ENCODE measurements around the gene WHRN.

WHRN gene

GRCh38 chr9:114374936-114375335, 130.3 kb downstream of the WHRN start:
- DNase-seq: no peak

DNA sequence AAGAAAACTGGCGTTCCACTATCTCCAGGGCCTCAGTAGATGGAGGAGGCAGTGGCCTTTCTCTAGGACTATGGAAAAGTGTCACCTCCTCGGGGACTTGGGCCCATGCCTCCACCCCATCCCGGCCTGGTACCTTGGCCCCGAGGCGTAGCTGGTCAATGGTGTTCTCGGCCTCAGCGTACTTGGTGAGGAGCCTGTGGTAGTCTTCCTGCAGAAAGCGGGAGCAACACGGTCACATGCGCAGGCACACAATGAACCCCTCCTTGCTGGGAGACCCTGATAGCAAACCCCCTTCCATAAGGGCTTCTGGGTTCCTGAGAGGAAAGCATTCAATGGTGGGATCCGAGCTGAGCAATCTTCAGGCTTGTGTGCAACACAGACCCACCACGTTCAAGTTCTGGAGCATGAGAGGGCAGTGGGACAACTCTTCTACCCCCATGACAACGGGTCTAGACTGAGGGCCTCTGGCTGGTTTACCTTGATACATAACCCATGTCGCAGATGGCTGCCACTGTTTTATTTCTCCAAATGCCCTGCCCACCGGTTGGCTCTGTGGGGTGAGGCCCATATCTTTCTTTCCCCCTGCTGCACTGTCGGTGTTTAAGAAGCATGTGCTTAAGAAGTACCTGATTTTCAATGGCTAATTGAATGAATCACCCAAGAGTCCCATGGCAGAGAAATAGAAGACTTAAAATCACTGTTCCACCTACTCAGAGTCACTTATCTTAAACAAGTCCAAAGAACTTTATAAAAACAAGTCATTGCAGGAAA, 131.1 kb downstream of the WHRN start:
- no peak for DNase-seq

- no peak for DNase-seq
These were observed 132.3 kb downstream of the WHRN start for GRCh38 chr9:114372921-114373448.

- no peak for DNase-seq
These were observed 133.0 kb downstream of the WHRN start for GRCh38 chr9:114371973-114372917.

- no peak for DNase-seq
These were observed 133.8 kb downstream of the WHRN start for GRCh38 chr9:114371343-114371944.

DNA sequence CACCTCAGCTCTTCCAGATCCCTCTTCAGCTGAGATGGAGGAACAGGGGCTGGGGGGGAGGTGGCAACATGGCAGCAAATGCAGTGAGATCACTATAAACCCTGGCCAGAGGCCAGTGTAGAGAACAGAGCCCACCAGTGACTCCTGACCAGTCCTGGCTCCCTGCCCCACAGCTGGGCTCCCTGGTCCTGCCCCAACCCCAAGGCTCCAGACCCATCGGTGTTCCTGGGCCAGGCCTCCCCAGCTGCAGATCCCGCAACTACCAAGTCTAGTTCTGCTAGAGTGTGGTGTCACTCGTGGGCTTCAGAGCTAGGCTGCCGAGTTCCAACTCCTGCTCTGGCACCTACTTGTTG, 134.3 kb downstream of the WHRN start:
- DNase-seq: no peak

DNA sequence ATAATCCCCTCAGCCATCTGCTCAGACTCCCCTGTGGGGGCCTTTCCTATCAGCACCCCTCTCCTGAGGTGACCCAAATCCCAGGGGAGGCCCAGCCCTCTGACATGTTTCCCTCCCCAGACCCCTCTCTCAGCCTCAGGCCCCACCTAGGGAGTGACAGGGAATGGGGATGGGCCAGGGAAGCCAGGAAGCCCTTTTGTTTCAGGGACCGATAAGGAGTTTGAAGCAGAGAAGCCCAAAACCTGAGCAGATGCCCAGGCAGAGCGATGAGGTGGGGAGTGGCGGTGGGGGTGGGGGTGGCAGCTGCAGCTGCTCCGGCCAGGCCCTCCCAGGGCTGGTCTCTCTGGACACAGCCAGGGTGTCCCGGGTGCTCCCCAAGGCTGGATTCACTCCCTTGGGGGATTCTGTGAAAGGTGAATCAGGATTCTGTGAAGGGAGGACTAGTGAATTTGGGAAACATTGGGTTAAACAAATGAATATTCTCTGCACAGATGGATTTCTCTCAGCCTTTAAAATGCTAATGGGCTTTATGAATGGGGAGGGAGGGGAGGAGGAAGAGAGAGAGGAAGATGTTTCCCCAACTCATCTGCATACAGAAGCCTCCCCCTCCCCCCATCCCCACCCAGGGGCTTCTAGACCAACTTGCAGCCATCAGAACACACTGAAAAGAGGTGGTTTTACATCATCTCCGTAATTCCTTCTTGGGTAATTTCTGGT, 134.9 kb downstream of the WHRN start:
- no peak for DNase-seq

DNA sequence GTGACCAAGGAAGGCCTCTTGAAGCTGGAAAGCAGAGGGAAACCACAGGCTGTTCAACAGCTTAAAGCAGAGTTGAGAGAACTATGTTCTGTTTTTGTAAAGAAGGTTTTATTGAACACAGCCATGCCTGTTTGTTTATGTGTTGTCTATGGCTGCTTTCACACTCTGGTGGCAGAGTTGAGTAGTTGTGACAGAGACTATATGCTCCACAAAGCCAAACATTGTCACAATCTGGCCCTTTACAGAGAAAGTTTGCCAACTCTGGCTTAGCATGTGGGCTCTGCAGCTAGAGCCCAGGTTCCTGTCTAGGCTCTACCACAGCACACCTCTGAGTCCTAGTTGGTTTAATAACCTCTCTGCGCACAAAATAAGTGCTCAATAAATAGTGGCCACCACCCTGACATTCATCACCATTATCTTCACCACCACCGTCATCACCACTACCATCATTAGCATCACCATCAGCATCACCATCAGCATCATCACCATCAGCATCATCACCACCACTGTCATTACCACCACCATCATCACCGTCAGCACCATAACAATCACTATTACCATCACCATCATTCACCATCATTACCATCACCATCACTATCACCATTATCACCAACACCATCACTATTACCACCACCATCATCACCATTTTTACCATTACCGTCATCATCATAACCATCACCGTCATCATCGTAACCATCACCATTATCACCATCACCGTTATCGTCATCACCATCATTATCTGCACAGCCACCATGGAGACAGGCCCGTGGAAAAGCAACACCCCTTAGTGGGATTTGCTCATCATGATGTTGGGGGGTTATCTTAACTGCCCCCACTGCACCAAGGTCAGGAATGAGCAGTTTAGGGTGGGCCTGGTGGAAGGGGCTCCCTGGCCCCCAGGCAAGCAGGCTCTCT, 135.8 kb downstream of the WHRN start:
- no peak for DNase-seq

DNA sequence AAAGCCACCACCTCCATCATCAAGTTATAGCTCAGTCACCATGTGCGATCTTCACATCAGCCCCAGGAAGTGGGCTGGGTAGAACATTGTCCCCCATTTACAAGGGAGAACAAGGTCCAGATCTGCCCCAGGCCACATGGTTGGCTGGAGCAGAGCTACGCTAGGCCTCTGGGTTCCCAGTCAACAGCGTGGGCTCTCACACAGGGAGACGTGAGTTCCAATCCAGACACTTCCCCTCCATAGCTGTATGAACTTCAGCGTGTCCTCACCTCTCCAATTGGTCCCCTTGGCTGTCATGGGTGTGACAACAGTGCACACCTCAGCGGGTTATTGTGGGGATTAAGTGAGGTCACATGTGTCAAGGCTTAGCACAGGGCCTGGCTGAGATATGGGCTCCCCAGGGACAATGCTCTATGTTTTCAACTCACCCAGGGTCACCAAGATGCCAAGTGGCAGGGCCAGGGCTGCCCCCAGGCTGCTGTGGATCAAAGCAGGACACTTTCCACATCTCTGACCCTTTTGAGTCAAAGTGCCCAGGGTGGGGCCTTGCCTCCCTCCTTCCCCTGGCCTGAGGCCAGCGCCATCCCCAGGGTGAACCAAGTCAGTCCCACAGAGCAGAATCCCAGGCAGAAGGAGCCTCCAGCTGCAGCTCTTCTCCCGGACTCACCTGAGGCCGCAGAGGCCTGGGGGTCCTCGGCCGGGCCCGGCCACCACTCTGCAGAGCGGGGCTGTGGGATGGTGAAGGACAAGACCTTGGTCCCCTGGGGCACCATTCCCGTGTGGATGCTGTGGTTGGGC, 137.3 kb downstream of the WHRN start:
- DNase-seq: no peak

DNA sequence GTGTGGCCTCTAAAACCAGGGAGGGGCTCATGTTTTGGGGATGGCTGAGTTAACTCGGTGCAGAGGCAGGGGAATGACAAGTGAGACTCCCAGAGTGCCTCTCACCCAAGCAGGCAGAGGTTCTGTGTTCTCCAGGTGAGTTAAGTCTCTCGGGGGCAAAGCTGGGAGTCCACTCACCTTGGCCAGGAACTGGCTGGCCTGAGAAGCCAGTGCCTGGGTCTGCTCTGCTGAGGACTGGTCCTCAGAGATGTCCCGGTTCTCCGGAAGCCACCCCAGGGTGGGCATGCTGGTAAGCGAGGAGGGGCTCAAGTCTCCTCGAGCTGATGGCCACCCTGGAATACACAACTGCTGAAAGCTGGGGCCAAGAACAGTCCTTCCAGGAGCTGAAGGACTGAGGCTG, 137.9 kb downstream of the WHRN start:
- DNase-seq: no peak

- DNase-seq: no peak
These were observed 138.7 kb downstream of the WHRN start for GRCh38 chr9:114366334-114367128.

DNA sequence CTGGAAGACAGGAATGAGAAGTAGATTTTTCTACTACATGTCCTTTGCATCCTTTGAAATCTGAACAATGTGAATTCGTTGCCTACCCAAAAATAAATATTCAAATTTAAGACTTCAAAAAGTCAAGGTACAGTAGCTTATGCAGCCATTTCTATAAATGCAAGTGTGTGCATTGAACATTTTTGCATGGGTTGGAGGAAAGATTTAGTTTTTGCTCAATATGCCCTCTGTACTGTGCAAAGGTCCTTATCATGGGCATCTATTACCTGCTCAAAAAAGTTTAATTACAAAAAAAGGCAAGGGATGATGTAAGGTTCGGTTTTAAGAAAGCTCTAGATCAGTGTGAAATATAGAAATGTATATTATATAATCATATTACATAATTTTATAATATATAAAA, 140.1 kb downstream of the WHRN start:
- DNase-seq: no peak

- DNase-seq: no peak
These were observed 140.9 kb downstream of the WHRN start for GRCh38 chr9:114364134-114365041.

- DNase-seq: no peak
These were observed 141.8 kb downstream of the WHRN start for GRCh38 chr9:114363424-114363823.

DNA sequence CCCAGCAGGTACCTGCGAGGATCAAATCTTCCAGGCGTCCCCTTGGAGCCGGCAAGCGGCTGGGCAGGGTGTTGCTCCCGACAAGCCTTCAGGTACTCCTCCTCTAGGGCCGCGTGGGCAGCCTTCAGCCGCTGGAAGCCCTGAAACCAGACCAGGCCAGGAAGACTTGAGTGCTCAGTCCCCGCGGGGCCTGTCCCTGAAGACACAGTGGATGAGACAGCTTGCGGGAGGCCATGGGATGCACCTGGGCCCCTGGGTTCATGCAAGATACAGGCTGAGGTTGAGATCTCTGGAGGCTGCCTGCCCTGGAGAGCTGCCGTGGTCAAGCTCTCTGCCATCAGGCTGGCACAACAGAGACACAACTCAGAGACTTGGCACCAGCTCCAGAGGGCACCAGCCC, 142.9 kb downstream of the WHRN start:
- DNase-seq: no peak

- no peak for DNase-seq
These were observed 143.7 kb downstream of the WHRN start for GRCh38 chr9:114361542-114361941.

- DNase-seq: no peak
These were observed 145.5 kb downstream of the WHRN start for GRCh38 chr9:114359801-114360200.

- no peak for DNase-seq
These were observed 147.4 kb downstream of the WHRN start for GRCh38 chr9:114357911-114358328.

- DNase-seq: no peak
These were observed 147.9 kb downstream of the WHRN start for GRCh38 chr9:114357360-114357759.

Measured in NCI-H526 treated with DMSO at 0.1 percent for 48 hours (cell line).